ENCODE data around the gene ELK4. TPM values are rescaled to one million over a fixed set of nuclear protein-coding genes. Genes with fewer than 3 reads are reported as not detected.
A peak's percentile ranks its signal among the peaks of the same experiment; 100 is the strongest.

Gene ELK4
- total RNA-seq, 1 donor from 2014 or later: 20.0 TPM

GRCh38 chr1:205593532-205593931 is 38.3 kb downstream of the ELK4 start:
- TF ChIP-seq, protein P1, sequence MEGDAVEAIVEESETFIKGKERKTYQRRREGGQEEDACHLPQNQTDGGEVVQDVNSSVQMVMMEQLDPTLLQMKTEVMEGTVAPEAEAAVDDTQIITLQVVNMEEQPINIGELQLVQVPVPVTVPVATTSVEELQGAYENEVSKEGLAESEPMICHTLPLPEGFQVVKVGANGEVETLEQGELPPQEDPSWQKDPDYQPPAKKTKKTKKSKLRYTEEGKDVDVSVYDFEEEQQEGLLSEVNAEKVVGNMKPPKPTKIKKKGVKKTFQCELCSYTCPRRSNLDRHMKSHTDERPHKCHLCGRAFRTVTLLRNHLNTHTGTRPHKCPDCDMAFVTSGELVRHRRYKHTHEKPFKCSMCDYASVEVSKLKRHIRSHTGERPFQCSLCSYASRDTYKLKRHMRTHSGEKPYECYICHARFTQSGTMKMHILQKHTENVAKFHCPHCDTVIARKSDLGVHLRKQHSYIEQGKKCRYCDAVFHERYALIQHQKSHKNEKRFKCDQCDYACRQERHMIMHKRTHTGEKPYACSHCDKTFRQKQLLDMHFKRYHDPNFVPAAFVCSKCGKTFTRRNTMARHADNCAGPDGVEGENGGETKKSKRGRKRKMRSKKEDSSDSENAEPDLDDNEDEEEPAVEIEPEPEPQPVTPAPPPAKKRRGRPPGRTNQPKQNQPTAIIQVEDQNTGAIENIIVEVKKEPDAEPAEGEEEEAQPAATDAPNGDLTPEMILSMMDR (IDR thresholded peaks at IDR 0.05; ENCODE audit: partially characterized antibody, unreplicated experiment): no peak
- peaks cover 4% of the 10 kb centered on the region for H3K36me3 Mint-ChIP-seq (ENCODE audit: unreplicated experiment)
- no peak overlapping the region for H3K4me3 Mint-ChIP-seq (ENCODE audit: unreplicated experiment)
- DNase-seq: no peak
- H3K27me3 Mint-ChIP-seq (ENCODE audit: unreplicated experiment): peaks cover 4% of the 10 kb centered on the region
- peaks cover 1% of the 10 kb centered on the region for H3K4me1 Mint-ChIP-seq (ENCODE audit: low read depth, unreplicated experiment)
- peaks cover 2% of the 10 kb centered on the region for H3K9me3 Mint-ChIP-seq (ENCODE audit: unreplicated experiment)
- no peak overlapping the region for H3K27ac Mint-ChIP-seq (ENCODE audit: unreplicated experiment)

GRCh38 chr1:205592443-205593003 is 39.3 kb downstream of the ELK4 start:
- Mint-ChIP-seq H3K4me1 (ENCODE audit: low read depth, unreplicated experiment) (peaks cover 1% of the 10 kb centered on the region), H3K4me3 (ENCODE audit: unreplicated experiment) (no peak overlapping the region), H3K27ac (ENCODE audit: unreplicated experiment) (no peak overlapping the region), H3K27me3 (ENCODE audit: unreplicated experiment) (peaks cover 4% of the 10 kb centered on the region), H3K36me3 (ENCODE audit: unreplicated experiment) (no peaks in the 10 kb centered on the region), H3K9me3 (ENCODE audit: unreplicated experiment) (no peaks in the 10 kb centered on the region)
- TF ChIP-seq, protein P1 (IDR thresholded peaks at IDR 0.05; ENCODE audit: partially characterized antibody, unreplicated experiment): no peak
- DNase-seq: no peak

GRCh38 chr1:205591522-205592351 is 40.1 kb downstream of the ELK4 start:
- Mint-ChIP-seq H3K27me3 (ENCODE audit: unreplicated experiment) (peaks cover 7% of the 10 kb centered on the region), H3K4me1 (ENCODE audit: low read depth, unreplicated experiment) (peaks cover 4% of the 10 kb centered on the region), H3K27ac (ENCODE audit: unreplicated experiment) (peak overlapping the region; percentile 38), H3K9me3 (ENCODE audit: unreplicated experiment) (no peaks in the 10 kb centered on the region), H3K36me3 (ENCODE audit: unreplicated experiment) (no peaks in the 10 kb centered on the region), H3K4me3 (ENCODE audit: unreplicated experiment) (peak overlapping the region; percentile 74)
- DNase-seq: peak; percentile 95
- TF ChIP-seq, protein P1 (IDR thresholded peaks at IDR 0.05; ENCODE audit: partially characterized antibody, unreplicated experiment): peak; percentile 91

GRCh38 chr1:205590777-205591513 is 40.9 kb downstream of the ELK4 start:
- Mint-ChIP-seq H3K4me3 (ENCODE audit: unreplicated experiment) (no peak overlapping the region), H3K27me3 (ENCODE audit: unreplicated experiment) (peaks cover 7% of the 10 kb centered on the region), H3K4me1 (ENCODE audit: low read depth, unreplicated experiment) (peaks cover 4% of the 10 kb centered on the region), H3K27ac (ENCODE audit: unreplicated experiment) (no peak overlapping the region), H3K36me3 (ENCODE audit: unreplicated experiment) (no peaks in the 10 kb centered on the region), H3K9me3 (ENCODE audit: unreplicated experiment) (no peaks in the 10 kb centered on the region)
- no peak for DNase-seq
- TF ChIP-seq, protein P1 (IDR thresholded peaks at IDR 0.05; ENCODE audit: partially characterized antibody, unreplicated experiment): no peak
